HG02981 (cell line): Measurements from ENCODE around the gene RUNX2.

Source experiments
- ATAC-seq: cut with Tn5 transposase; IDR thresholded peaks from one replicate; pipeline ENCODE4 v1.9.1; 2021; ENCODE audit warnings: mild to moderate bottlenecking, moderate library complexity; ENCODE audit not compliant: unreplicated experiment

The RUNX2 gene

DNA sequence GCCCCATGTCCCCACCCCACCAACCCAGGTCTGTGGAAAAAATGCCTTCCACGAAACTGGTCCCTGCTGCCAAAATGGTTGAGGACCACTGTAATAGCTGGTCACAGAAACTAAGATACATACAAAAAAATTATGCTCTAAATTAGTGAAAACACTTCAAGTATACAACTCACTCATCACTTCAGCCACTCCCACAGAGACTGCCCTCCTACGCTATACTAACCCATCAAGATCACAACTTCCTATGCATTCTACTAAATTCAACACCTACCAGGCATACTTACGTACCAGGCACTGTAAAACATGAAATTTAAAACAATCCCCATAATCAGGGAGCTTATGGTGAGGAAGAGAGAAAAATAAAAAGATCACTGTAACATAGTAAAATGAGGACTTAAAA lies 22.9 kb downstream of the RUNX2 start:
- no peak for ATAC-seq

DNA sequence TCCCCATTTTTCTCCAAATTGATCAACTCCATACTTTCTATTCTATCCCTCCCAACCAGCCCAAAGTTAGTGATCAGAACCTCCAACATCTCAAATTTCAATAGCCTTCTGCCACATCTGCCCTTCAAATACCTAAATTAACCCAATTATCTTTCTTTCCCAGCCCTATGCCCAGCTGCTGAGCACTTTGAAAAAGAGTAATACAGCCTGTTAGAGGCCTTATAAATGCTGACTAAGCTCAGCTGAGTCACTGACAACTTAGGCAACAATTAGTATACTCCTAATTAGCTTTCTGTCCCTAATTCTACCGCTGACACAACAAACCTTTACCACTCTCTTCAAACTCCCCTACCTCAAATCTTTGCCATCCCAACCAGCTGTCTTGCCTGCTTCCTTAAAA lies 23.5 kb downstream of the RUNX2 start:
- no peak for ATAC-seq

DNA sequence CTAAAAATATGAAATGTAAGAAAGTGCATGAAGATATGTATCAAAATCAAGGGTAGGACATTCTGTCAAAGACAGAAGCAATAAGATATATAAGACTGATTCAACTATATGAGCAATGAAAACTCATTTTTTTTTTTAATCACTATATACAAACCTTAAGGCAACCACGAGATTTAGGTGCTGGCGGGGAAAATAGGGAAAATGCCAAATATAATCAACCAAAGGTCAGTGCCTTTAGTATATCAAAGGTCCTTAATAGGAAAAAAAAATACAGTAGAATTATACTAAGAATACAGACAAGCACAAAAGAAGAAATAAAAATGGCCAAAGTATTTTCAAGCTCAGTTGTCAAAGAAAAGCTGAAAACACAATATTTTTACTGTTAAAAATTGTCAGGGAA lies 25.5 kb downstream of the RUNX2 start:
- ATAC-seq: no peak

DNA sequence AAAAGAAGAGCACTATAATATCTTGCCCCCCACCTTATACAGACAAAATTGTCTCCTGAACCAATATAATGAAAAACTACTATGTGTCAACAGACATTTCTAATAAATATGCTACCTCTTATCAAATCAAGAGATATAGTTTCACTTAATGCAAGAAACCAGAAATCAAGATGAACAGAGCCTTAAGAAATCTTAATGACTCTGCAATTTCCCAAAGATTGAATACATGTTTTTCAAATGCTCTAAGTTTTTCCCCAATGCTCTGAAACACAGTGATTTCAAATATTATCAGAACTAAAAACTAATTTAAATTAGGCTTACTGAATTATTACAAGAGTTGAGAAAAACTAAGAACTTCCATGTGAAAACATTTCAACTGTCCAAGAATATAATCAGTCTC lies 36.3 kb downstream of the RUNX2 start:
- no peak for ATAC-seq

DNA sequence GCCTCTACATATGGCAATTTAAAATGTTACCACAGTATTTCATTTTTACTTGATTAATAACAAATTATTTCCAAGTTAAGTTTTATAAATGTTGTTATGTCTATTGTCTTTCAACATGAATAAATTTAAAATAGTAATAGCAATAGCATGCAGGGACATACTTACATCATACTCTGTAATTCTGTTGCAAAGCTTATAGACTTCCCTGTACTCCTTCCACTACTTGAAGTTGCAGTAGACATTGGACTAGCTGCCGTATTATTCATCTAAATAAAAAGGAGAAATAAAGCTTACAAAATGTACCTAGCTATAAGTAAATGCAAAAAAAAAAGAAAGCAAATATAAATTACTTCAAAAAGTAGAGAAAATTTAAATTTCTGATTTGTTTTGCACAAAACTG lies 36.9 kb downstream of the RUNX2 start:
- ATAC-seq: no peak

DNA sequence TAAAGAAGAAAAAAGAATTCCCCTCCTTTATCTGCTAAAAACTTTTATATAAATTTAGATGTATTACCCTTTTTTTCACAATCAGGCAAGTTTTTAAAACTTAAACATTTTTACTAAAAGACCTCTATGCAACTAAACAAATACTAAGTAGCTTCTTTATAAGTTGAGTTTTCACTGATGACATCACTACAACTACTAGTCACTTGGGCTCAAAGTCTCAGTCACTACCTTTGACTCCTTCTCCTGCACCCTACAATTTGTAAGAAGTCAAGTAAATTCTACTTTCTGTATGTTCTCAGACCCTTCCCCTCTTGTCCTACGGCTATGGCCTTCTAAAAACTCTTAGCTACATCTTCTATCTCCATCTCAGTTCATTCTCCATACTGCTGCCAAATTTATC lies 38.4 kb downstream of the RUNX2 start:
- ATAC-seq: no peak

DNA sequence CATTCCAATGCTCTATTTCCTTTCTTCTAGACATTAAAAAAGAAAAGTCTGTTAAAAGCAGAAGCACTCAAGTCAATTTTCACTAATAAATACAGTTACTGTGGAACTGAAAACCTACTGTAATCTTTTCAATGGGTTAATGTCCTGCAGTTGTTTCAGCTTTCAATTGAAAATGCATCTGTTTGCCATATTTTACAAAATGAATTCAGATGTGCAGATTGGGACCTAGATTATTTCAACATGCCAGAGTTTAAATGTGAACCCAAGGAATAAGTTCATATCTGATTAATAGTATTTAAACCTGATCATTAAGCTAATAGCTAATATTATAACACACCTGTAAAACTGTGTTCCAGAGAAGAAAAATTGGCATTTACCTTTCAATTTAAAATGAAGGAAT lies 39.9 kb downstream of the RUNX2 start:
- no peak for ATAC-seq

DNA sequence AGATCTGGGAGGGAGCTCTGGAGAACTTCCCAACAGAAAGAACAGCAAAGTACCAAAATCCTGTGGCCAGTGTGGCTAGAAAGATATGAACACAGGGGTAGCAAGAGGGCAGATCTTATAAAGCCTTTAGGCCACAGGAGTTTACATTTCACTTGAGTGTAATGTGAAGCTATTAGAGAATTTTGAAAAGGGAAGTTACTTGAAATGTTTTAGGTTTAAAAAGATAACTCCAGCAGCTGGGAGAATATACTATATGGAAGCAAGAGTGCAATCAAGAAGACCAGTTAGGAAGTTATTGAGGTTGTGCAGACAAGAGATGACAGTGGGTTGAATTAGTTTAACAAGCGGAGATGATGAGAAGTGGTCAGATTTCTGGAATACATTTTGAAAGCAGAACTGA lies 41.7 kb downstream of the RUNX2 start:
- ATAC-seq: no peak

DNA sequence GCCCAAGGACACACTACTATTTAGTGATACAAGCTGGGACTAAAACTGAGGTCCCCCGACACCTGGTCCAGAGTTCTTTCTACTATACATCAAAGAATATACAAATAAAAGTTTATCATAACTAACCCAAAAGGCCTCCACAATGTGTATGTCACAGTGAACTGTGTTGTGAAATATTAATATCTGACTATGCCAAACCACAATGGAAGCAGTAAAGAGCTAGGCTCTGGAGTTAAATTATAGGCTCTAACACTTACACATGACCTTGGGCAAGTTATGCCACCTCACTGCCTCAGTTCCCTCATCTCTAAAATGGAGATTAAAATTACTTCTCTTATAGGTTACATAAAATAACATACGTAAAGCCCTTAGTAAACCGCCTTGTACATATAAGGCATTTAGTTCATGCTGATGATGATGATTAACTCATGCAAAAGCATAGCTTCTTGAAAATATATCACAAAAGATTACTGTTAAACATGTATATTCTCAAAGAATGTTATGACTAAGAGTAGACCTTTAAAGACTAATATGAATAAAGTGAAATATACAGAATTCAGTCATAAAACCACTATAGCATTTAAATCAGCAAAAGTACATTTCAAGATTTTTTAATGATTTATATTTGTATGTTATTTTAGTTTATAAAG lies 43.9 kb downstream of the RUNX2 start:
- ATAC-seq: no peak

DNA sequence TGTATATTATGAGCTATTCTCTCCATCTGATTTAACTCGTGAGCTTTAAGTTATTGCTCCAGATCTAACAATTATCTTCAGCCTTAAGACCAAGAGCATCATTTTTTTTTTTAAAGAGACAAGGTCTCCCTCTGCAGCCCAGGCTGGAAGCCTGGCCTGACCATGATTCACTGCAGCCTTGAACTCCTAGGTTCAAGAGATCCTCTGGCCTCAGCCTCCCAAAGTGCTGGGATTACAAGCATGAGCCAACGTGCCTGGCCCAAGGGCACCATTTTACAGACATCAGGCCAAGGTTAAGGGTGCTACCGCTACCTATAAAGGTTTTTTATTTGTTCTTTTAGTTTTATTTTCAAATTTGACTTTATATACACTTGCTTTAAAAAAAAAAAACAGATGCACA lies 47.3 kb downstream of the RUNX2 start:
- no peak for ATAC-seq

DNA sequence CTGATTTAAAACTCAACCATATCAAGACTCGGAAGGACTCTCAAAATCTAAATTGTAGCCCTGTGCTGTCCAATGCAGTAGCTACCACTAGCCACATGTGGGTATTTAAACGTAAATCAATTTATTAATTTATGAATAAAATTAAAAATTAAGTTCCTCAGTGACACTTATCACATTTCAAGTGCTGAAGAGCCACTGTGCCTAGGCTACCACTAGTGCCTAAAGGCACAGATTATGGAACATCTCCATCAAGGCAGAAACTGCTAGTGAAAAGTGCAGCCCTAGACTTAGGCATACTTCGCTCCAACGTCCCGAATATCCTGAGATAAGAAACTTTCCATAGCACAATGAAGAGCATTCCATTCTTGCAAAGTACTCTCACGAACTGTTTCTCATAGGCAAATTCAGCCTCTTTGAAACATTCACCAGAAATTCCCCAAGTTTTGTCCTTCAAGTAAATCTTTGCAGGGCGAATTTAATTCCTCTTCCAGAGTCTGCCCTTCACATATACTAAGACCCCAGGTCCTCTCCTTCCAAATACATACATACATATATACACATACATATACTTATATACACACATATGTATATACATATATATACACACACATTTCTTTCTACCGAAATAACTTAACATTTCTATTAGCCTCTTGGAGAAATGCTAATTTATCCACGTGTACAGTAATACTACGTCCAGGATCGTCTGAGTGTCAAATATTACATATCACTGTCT lies 48.3 kb downstream of the RUNX2 start:
- no peak for ATAC-seq

DNA sequence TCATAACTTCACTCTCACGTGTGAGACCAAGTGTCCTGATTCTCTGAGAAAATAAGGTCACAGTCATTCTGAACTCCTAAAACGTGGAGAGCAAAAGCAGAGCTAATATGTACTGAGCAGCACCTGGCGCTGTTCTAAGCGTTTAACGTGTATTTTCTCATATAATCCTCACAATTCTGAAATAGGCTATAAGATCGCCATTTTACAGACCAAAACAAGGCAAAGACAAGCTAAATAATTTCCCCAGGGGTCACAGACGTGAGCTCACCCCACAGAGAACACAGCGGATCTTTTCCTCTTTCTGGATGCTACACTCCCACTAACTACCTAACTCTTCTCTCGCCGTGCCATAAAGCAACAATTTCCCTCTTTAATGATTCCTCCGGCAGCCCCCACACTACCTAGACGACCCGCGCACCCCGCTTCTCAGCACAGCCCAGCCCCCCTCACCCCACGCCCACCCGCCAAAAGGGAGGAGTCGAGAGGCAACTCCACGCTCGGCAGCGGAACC lies 49.0 kb downstream of the RUNX2 start:
- ATAC-seq: no peak

DNA sequence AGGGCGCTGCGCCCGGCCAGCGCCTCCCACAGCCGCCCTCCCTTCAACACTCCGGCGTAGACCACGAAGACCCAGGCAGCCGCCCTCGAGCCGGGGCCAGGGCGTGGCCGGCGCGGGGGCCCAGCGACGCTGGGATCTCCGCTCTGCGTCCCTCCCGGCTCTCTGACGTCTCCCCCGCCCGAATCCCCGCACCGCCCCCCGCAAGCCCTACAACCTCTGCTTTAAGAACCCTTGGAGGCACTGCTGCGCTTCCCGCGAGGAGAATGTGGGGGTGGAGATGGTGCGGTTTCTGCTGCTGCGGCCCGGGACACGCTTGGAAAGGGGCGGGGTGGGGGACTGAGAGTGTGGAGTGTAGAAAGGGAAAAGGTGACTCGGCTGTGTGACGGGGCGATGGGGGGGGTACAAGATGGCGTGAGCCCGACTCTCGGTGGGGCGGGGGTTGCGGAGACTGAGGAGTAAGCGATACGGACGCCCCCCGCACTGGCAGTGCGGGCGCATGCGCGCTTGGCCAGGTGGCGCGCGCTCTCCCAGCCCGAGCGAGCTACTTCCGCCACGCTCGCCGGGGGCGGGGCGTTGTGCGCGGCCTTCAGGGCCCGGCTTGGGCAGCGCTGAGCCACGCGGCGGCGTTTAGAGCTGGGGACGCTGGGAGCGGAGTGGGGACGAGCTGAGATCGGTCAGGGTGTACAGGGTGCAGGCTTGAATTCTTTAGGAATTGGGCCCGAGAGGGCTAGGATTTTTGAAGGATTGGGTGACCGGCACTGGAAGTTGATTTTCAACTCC lies 49.6 kb downstream of the RUNX2 start, which contains the start of gene SUPT3H:
Gene SUPT3H, minus strand, starts transcription at position 381 of the 780 bp plus-strand sequence.
- peak; percentile 84 for ATAC-seq

DNA sequence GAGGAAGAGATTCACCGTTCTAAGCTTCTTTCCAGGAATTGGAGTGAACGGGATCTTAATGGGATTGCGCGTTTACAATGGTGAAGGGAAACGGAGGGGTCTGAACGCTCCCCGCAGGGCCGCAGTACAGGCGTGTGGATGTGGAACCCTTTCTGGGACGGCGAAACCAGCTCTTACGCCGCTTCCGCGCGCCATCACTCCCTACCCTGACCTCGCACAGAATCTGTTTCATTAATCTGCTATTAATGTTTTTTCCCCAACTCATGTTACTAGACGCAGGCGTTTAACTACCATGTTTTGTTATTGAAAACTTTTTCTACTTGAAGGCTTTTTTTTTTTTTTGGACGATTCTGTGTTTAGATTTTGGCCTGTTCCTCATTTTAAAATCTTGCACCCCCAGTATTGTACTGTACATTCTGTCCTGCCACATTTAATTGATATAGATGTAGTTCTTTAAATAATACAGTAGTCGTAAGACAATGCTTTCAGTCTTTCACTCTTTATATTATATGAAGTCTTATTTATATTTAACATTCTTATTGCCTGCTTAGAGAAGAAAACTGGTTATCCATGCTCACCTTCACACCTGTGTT lies 50.3 kb downstream of the RUNX2 start:
- ATAC-seq: peak; percentile 19

DNA sequence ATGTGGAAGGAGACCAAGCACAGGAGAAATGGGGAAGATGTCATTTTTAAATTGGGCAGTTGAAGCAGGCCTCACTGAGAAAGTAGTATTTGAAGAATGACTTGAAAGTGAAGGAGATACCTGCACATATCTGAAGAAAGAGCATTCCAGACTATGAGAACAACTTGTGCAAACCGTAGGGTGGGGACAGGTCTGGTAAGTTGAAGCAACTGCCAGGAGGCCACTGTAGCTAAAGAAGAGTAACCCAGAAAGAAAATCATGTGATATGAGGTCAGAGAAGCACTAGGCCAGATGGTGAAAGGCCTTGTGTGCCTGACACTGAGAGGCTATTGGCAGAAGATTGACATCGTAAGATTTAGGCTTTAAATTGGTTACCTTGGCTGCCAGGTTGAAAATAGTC lies 54.3 kb downstream of the RUNX2 start:
- ATAC-seq: no peak

DNA sequence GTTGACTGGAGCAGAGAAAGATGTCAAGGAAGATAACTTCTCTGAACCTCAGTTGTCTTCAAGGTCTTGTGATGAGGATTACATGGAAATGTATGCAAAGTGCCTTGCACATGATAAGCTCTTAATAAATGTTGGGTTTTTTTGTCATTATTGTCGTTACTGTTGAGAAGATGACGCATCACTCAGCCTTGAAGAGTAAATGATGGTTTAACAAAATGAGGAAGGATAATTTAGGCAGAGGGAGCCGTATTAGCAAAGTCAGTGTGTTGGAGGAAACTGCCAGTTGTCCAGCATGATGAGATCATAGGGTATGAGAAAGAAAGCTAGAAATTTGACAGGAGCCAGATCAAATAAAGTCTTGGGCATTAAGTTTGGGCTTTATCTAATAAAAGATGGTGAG lies 58.4 kb downstream of the RUNX2 start:
- no peak for ATAC-seq

DNA sequence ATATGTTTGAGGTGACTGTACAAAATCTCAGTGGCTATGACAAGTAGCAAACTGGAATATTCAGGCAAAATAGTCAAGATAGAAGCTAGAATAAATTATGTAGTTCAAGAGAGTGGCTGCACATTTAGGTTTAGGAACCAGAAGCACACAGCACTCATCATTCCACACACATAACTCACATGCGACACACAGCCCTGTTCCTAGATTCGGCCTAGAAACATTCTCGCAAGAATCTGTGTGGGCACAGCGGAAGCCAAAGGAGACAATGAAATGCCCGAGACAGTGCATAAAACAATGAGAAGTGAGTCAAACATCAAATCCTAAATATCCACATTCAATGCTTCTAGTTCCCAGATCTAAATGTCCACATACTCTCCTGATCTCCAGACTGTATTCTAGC lies 59.1 kb downstream of the RUNX2 start:
- no peak for ATAC-seq

DNA sequence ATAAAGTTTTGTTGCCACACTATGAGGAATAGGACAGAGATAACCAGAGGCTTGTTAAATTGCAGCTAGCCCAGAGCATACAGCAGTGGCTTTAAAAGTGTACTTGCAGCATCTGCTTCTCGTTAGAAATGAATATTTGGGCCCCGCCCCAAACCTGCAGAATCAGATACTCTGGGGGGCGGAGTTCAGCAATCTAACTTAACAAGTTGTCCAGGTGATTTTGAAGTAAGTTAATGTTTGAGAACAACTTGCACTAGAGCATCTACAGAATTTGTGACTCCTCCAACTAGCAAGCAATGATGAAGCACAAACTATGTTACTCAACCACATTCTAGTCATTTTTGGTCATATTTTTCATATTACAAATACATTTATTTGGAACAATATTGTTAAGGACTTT lies 60.2 kb downstream of the RUNX2 start:
- no peak for ATAC-seq

DNA sequence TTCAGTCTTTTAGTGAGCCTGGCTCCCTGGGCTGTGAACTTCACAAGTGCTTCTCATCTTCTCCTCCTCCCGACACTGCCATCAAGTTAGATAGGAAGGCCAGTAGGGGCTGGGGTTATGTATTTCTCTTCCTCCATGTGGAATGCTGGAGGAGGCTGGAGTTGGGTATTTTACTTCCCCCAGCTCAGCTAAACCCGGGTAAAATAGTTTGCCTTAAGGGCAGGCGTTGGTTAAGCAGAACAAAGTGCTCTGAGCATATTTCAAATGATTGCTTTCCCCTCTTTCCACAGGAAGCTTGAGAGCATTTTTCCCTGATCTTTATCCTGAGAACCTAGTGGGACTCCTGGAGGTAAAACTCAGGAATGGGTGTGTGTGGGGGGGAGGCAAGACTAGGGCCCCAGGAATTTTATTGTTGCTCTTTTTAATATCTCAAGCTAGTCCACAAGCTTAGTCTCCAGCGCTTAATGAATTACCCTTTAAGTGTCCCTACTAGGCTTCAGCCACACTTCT lies 66.5 kb downstream of the RUNX2 start:
- no peak for ATAC-seq

DNA sequence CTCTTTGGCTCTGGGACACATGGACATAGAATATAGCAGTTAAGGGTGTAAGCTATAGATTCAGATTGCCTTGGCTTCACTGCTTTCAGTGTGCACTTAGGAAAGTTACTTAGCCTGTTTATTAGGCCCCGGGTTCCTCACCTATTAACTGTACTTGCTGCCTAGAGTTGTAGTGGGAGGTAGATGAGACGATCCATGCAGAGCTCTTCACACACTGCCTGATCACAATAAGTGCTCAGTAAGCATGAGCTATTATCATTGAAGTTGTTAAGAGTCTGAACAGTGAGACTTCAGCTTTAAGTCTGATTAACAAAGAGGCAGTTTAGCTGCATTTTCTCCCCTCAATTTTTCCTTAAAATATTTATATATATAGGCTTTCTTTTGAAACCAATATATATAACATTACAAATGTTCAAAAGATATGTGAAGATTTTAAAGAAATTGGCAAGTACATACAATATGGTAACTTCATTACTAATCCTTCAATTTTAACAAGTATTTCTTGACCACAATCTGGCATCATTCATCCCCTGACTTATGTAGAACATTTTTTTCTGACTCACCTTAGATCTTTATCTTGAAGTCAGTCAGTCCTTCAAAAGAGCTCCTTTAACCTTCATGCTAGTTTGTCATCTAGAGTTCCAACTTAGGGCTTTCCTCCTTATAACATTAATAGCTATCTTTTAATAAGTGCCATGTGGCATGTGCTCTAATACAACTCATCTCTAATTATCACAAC lies 70.1 kb downstream of the RUNX2 start:
- ATAC-seq: no peak
